Keratinocyte (primary cell): Measurements from ENCODE around the gene VASP. TPM values are rescaled to one million over a fixed set of nuclear protein-coding genes. Genes with fewer than 3 reads are reported as not detected.

Experiments used
- DNase-seq: peaks from one replicate; pipeline ENCODE4 v3.0.0-alpha.2; 2011; ENCODE audit warnings: low read depth, missing footprints, low spot score
- FAIRE-seq: peaks from 2 replicates; lab custom pipeline; 2011; peaks lifted over from hg19 to GRCh38; lab: Jason Lieb, UNC
- H2AFZ ChIP-seq: 2 replicates; pipeline ENCODE4 v1.6.0; 2012; ENCODE audit warnings: low read length, control low read depth, inconsistent platforms; ENCODE audit not compliant: control insufficient read depth
- H3K27ac ChIP-seq: 2 replicates; pipeline ENCODE4 v1.5.1; 2011; ENCODE audit warnings: low read length; ENCODE audit not compliant: control insufficient read depth, insufficient read depth
- H3K27me3 ChIP-seq: 3 replicates; pipeline ENCODE4 v1.6.0; 2011; ENCODE audit warnings: low read length; ENCODE audit not compliant: control insufficient read depth, insufficient read depth; ENCODE audit errors: extremely low read depth
- H3K36me3 ChIP-seq, 2 experiments: 2 replicates in 1 of 2; 3 replicates in 1 of 2; pipeline ENCODE4 v1.5.1; 2011; ENCODE audit warnings: low read length in 2 of 2, mild to moderate bottlenecking in 1 of 2; ENCODE audit not compliant: control insufficient read depth in 2 of 2, insufficient read depth in 2 of 2; ENCODE audit errors: extremely low read depth in 1 of 2
- H3K4me1 ChIP-seq: 3 replicates; pipeline ENCODE4 v1.5.1; 2011; ENCODE audit warnings: low read length; ENCODE audit not compliant: control insufficient read depth, insufficient read depth; ENCODE audit errors: extremely low read depth
- H3K4me2 ChIP-seq: 3 replicates; pipeline ENCODE4 v1.6.0; 2011; ENCODE audit warnings: low read depth, low read length; ENCODE audit not compliant: control insufficient read depth, insufficient read depth; ENCODE audit errors: extremely low read depth
- H3K4me3 ChIP-seq, 3 experiments: fragments of 200-600 bp in 1 of 3; sonication (generic) in 1 of 3; 2 replicates in 2 of 3; 3 replicates in 1 of 3; pipeline ENCODE4 v1.5.1; 2011 to 2016; ENCODE audit warnings: low read length in 3 of 3, mild to moderate bottlenecking in 3 of 3, control low read depth in 2 of 3, inconsistent platforms in 1 of 3, low read depth in 1 of 3, mixed read lengths in 1 of 3, mixed run types in 1 of 3, moderate library complexity in 1 of 3; ENCODE audit not compliant: control insufficient read depth in 2 of 3, insufficient read depth in 2 of 3; ENCODE audit errors: extremely low read depth in 1 of 3
- H3K79me2 ChIP-seq: 2 replicates; pipeline ENCODE4 v1.6.0; 2012; ENCODE audit warnings: low read length; ENCODE audit not compliant: control insufficient read depth, insufficient read depth
- H3K9ac ChIP-seq: 3 replicates; pipeline ENCODE4 v1.6.0; 2011; ENCODE audit warnings: low read length; ENCODE audit not compliant: control insufficient read depth, insufficient read depth; ENCODE audit errors: extremely low read depth
- H3K9me1 ChIP-seq: 3 replicates; pipeline ENCODE4 v1.6.0; 2011; ENCODE audit warnings: low read length; ENCODE audit not compliant: control insufficient read depth, insufficient read depth; ENCODE audit errors: extremely low read depth
- H3K9me3 ChIP-seq: 2 replicates; pipeline ENCODE4 v1.5.1; 2012; ENCODE audit warnings: low read depth, low read length; ENCODE audit not compliant: control insufficient read depth
- H4K20me1 ChIP-seq: 3 replicates; pipeline ENCODE4 v1.6.0; 2011; ENCODE audit warnings: low read length; ENCODE audit not compliant: control insufficient read depth, insufficient read depth; ENCODE audit errors: extremely low read depth
- EZH2 ChIP-seq: IDR thresholded peaks from one replicate; pipeline ENCODE4 v1.6.1; 2012; ENCODE audit warnings: inconsistent platforms, mild to moderate bottlenecking, low read length, moderate library complexity
- dilution Hi-C: fragments of 300-500 bp; cut with MboI; formaldehyde crosslinking; loops from one replicate; pipeline ENCODE4 v1.7.0; 2020; ENCODE audit warnings: low sequenced_read_pairs; ENCODE audit not compliant: extremely low pct_ligation_motif_present
- polyA plus RNA-seq, 5 experiments: library from polyadenylated mRNA; depleted of rRNA in 3 of 5; stranded (reverse) in 3 of 5; stranded (forward) in 1 of 5; unstranded in 1 of 5; fragments of >200 nt; gene quantifications; 1 replicate in 1 of 5; 2 replicates in 3 of 5; 3 replicates in 1 of 5; pipeline versions ENCODE4 v1.2.1 to v1.2.3, GENCODE V29; 2011 to 2012; ENCODE audit warnings: missing spikeins in 2 of 5, low read depth in 1 of 5, low replicate concordance in 1 of 5
- TF ChIP-seq, protein P1 (sequence below), 3 experiments: IDR thresholded peaks in 1 of 3; conservative IDR thresholded peaks in 1 of 3; optimal IDR thresholded peaks in 1 of 3; 2 replicates in 2 of 3; 3 replicates in 1 of 3; pipeline versions ENCODE3 to v1.5.1; 2011; ENCODE audit warnings: low read length in 3 of 3, mild to moderate bottlenecking in 3 of 3, moderate library complexity in 2 of 3, control low read depth in 1 of 3, inconsistent platforms in 1 of 3; ENCODE audit not compliant: insufficient read depth in 2 of 3; ENCODE audit errors: extremely low read depth in 1 of 3

The VASP gene
- polyA plus RNA-seq, 1 donor (not counting 4 experiments of a cell fraction or from before 2014, with no cell fraction given) = 99.0 TPM

DNA sequence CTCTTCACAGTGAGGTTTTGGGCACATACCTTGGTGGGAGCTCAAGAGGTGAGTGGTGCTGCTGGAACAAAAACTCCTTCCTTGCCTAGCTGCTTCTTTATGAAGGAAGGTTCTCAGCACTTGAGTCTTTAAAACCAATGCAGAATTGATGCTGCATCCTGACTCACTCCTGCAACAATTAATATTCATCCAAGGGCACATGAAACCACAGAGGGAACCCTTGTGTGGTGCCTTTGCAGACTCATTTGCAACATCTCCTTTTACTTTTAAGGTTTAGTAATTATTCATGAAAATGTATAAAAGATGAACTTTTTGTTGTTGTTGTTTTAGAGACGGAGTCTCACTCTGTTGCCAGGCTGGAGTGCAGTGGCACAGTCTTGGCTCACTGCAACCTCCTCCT is 47.2 kb downstream of the VASP start:
- Histone ChIP-seq H3K79me2 (no peaks in the 10 kb centered on the region), H3K9me3 (no peaks in the 10 kb centered on the region), H4K20me1 (no peaks in the 10 kb centered on the region), H2AFZ (no peak overlapping the region), H3K4me1 (peaks cover 22% of the 10 kb centered on the region), H3K27ac (no peak overlapping the region), H3K36me3 (peaks cover 2 to 4% of the 10 kb centered on the region in 2 experiments), H3K9me1 (peaks cover 8% of the 10 kb centered on the region), H3K27me3 (no peaks in the 10 kb centered on the region), H3K4me3 (no peak overlapping the region), H3K9ac (no peak overlapping the region), H3K4me2 (no peak overlapping the region)
- FAIRE-seq (no peak), DNase-seq (no peak)
- dilution Hi-C loops = no loop called here
- TF ChIP-seq, protein P1, sequence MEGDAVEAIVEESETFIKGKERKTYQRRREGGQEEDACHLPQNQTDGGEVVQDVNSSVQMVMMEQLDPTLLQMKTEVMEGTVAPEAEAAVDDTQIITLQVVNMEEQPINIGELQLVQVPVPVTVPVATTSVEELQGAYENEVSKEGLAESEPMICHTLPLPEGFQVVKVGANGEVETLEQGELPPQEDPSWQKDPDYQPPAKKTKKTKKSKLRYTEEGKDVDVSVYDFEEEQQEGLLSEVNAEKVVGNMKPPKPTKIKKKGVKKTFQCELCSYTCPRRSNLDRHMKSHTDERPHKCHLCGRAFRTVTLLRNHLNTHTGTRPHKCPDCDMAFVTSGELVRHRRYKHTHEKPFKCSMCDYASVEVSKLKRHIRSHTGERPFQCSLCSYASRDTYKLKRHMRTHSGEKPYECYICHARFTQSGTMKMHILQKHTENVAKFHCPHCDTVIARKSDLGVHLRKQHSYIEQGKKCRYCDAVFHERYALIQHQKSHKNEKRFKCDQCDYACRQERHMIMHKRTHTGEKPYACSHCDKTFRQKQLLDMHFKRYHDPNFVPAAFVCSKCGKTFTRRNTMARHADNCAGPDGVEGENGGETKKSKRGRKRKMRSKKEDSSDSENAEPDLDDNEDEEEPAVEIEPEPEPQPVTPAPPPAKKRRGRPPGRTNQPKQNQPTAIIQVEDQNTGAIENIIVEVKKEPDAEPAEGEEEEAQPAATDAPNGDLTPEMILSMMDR (optimal IDR thresholded peaks at IDR 0.05 in 1 of 3, IDR thresholded peaks at IDR 0.05 in 1 of 3, conservative IDR thresholded peaks at IDR 0.05 in 1 of 3; ENCODE audit: extremely low read depth in 1 of 3, insufficient read depth in 2 of 3, low read length in 3 of 3) = no peak
- TF ChIP-seq EZH2 = no peak

DNA sequence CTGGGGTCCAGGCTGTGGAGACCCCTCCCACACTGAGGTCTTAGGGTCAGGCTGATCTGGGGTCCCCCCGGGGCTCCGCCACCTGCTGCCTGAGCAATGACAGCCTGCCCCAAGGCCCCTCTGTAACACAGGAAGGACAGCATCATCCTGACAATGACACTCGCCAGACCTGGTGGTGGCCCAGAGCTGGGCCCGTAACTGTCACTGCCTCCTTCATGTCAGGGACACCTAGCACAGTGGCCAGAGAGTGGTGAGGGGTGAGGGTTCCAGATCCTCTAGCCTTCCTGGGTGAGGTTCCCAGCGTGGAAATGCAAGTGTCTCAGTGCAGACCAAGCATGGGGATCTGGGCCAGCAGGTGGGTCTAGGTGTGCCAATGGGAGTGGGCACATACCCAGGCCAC is 49.6 kb downstream of the VASP start:
- Histone ChIP-seq H3K36me3 (peaks cover 4 to 10% of the 10 kb centered on the region in 2 experiments), H3K9ac (no peak overlapping the region), H4K20me1 (no peaks in the 10 kb centered on the region), H3K79me2 (no peaks in the 10 kb centered on the region), H2AFZ (no peak overlapping the region), H3K4me3 (no peak overlapping the region), H3K27ac (no peak overlapping the region), H3K9me3 (no peaks in the 10 kb centered on the region), H3K27me3 (no peaks in the 10 kb centered on the region), H3K4me1 (peaks cover 14% of the 10 kb centered on the region), H3K9me1 (peaks cover 7% of the 10 kb centered on the region), H3K4me2 (no peak overlapping the region)
- TF ChIP-seq, protein P1 (optimal IDR thresholded peaks at IDR 0.05 in 1 of 3, IDR thresholded peaks at IDR 0.05 in 1 of 3, conservative IDR thresholded peaks at IDR 0.05 in 1 of 3; ENCODE audit: extremely low read depth in 1 of 3, insufficient read depth in 2 of 3, low read length in 3 of 3) = no peak
- TF ChIP-seq EZH2 = no peak
- no peak for DNase-seq
- dilution Hi-C loops = no loop called here
- no peak for FAIRE-seq
